BLaER1 treated with 17β-estradiol and CSF1 and Interleukin-3, amounts not matched to agents 10 nM and 100 nM (cell line): ENCODE measurements around the gene AKAP17A.
"Not testable (repeated sequence)": the region's sequence is repeated elsewhere in the genome, so short reads cannot be mapped to it uniquely, and the experiment has no call there.

Experiments
- H3K27ac ChIP-seq, 11 experiments: shearing (Covaris generic); formaldehyde crosslinking; 2 replicates each; pipeline ENCODE4 v1.8.1; 2022
- H3K27me3 ChIP-seq, 11 experiments: shearing (Covaris generic); formaldehyde crosslinking; 2 replicates each; pipeline ENCODE4 v1.8.1; 2022
- H3K36me3 ChIP-seq, 11 experiments: shearing (Covaris generic); formaldehyde crosslinking; 2 replicates each; pipeline ENCODE4 v1.8.1; 2022
- H3K4me1 ChIP-seq, 10 experiments: shearing (Covaris generic); formaldehyde crosslinking; 2 replicates each; pipeline ENCODE4 v1.8.1; 2022
- H3K4me2 ChIP-seq, 11 experiments: shearing (Covaris generic); formaldehyde crosslinking; 2 replicates each; pipeline ENCODE4 v1.8.1; 2022
- H3K4me3 ChIP-seq, 10 experiments: shearing (Covaris generic); formaldehyde crosslinking; 2 replicates each; pipeline ENCODE4 v1.8.1; 2022
- H3K9ac ChIP-seq, 11 experiments: shearing (Covaris generic); formaldehyde crosslinking; 2 replicates each; pipeline ENCODE4 v1.8.1; 2022
- H3K9me3 ChIP-seq, 11 experiments: shearing (Covaris generic); formaldehyde crosslinking; replicated peaks in 1 of 11; 2 replicates each; pipeline ENCODE4 v1.8.1; 2022
- H4K20me1 ChIP-seq, 11 experiments: shearing (Covaris generic); formaldehyde crosslinking; 2 replicates each; pipeline ENCODE4 v1.8.1; 2022
- Cebpa-rat ChIP-seq, 11 experiments: shearing (Covaris generic); IDR thresholded peaks; 2 replicates each; pipeline ENCODE4 v1.8.1; 2022

The AKAP17A gene

DNA sequence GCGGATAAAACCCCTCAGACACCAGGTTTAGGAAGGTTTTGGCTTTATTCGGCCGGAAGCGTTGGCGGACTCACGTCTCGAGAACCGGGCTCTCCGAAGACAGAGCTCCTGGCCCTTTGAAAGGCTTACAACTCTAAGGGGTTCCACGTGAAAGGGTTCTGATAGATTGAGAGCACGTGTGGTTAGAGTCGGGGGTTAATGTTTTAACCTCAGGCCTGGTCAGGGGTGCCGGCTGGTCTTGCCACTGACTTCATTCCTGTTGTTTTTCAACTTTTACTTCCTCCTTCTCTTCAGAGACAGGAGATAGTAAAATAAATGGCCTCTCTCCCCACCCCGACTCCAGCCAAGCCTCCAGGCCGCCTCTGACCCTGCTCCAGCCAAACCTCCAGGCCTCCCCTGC is 18.8 kb downstream of the AKAP17A start:
- Histone ChIP-seq H3K4me3 (no peak overlapping the region), H3K4me2 (peak overlapping the region; percentile 27 to 57 (median 45)), H3K9me3 (peaks cover 0 to 5% (median 0%) of the 10 kb centered on the region in 11 experiments; a peak in 2 of 22 replicates), H3K27me3 (no peaks in the 10 kb centered on the region), H4K20me1 (peaks cover 0 to 16% (median 7%) of the 10 kb centered on the region in 11 experiments; a peak in 16 of 22 replicates), H3K36me3 (peaks cover 0 to 18% (median 10%) of the 10 kb centered on the region in 11 experiments; a peak in 12 of 22 replicates), H3K27ac (peak overlapping the region in 8 of 11 experiments; percentile 12 to 68 (median 50); a peak in 12 of 22 replicates), H3K4me1 (peaks cover 11 to 29% (median 19%) of the 10 kb centered on the region in 10 experiments; a peak in 19 of 20 replicates), H3K9ac (peak overlapping the region in 6 of 11 experiments; percentile 13 to 50 (median 39); a peak in 7 of 22 replicates)
- no peak for TF ChIP-seq Cebpa-rat (IDR thresholded peaks at IDR 0.05)

DNA sequence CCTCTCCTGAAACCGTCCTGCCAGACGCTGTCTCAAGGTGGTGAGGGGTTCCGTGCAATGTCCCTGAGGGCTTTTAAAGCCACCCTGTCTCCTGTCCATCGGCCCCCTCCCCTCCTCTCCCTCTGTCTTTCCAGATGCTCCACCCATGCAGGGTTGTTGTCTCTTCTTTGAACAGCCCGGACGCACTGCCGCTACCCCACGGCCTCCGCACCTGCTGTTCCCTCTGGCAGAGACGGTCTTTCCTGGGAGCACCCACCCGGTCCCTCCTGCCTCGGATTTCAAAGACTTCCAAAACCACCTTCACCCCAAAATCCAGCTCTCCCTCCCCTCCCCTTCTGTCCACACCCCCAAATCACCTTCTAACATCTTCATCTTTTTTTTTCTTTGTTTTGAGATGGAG is 19.3 kb downstream of the AKAP17A start:
- no peaks in the 10 kb centered on the region for H3K27me3 ChIP-seq
- TF ChIP-seq Cebpa-rat (IDR thresholded peaks at IDR 0.05) = no peak
- peak overlapping the region in 4 of 11 experiments; percentile 52 to 68 (median 62); a peak in 7 of 22 replicates for H3K27ac ChIP-seq
- H3K9ac ChIP-seq = peak overlapping the region in 2 of 11 experiments; percentile 45 to 50; a peak in 2 of 22 replicates
- peaks cover 11 to 24% (median 19%) of the 10 kb centered on the region in 10 experiments; a peak in 19 of 20 replicates for H3K4me1 ChIP-seq
- H3K4me3 ChIP-seq = no peak overlapping the region
- H3K36me3 ChIP-seq = peaks cover 0 to 12% (median 9%) of the 10 kb centered on the region in 11 experiments; a peak in 12 of 22 replicates
- H4K20me1 ChIP-seq = peaks cover 0 to 10% (median 1%) of the 10 kb centered on the region in 11 experiments; a peak in 10 of 22 replicates
- peaks cover 0 to 5% (median 0%) of the 10 kb centered on the region in 11 experiments; a peak in 2 of 22 replicates for H3K9me3 ChIP-seq
- H3K4me2 ChIP-seq = peak overlapping the region; percentile 27 to 57 (median 45); a peak in 19 of 22 replicates

DNA sequence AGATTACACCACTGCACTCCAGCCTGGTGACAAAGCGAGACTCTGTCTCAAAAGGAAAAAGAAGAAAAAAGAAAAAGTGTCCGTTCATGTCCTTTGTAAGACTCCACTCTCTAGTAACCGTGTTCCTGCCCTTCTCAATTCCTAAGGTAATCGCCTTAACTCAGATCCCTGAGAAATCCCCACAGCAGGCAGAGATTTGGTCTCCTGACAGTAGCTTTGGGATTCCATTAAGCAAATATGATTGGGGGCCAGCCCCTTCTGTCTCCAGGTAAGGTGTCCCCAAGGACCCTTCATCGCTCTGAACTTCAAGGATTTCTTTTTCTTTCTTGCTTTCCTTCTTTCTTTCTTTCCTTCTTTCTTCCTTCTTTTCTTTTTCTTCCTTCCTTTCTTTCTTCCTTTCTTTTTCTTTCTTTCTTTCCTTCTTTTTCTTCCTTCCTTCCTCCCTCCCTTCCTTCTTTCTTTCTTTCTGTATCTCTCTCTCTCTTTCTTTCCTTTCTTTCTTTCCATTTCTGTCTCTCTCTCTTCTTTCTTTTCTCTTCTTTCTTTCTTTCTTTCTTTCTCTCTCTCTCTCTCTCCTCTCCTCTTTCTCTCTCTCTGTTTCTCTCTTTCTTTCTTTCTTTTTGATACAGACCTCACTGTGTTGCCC is 21.4 kb downstream of the AKAP17A start:
- Histone ChIP-seq H3K27me3 (peaks cover 0 to 6% (median 0%) of the 10 kb centered on the region in 11 experiments; a peak in 4 of 22 replicates), H3K4me3 (no peak overlapping the region), H3K9ac (no peak overlapping the region), H3K27ac (no peak overlapping the region), H3K4me2 (no peak overlapping the region), H3K4me1 (peaks cover 11 to 31% (median 24%) of the 10 kb centered on the region in 10 experiments; a peak in 19 of 20 replicates), H3K9me3 (peaks cover 0 to 5% (median 0%) of the 10 kb centered on the region in 11 experiments; a peak in 2 of 22 replicates), H3K36me3 (no peaks in the 10 kb centered on the region), H4K20me1 (no peaks in the 10 kb centered on the region)
- no peak for TF ChIP-seq Cebpa-rat (IDR thresholded peaks at IDR 0.05)

DNA sequence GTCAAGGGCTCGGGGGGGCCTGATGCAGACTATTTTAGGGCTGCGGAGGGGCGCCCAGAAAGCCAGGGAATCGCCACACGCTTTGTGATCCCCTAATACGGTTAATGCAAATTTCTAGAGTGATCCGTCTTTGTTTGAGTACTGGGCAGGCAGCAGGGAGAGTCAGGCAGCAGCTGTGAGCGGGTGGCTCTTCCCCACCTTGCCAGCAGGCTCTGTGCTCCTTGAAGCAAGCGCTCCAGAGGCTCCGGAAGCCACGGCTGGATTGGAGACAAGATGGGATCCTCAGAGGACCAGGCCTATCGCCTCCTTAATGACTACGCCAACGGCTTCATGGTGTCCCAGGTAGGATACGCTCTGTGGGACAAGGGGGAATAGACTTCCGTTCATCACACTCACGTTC is 23.5 kb downstream of the AKAP17A start, which contains the start of gene ASMT:
Gene ASMT (plus strand): TSS at position 133 of the 400 bp plus-strand sequence. CDS start 141 bp downstream, at position 274.
- H3K27ac ChIP-seq = no peak within 1 kb of the TSS
- no peaks in the 10 kb centered on the region for H4K20me1 ChIP-seq

DNA sequence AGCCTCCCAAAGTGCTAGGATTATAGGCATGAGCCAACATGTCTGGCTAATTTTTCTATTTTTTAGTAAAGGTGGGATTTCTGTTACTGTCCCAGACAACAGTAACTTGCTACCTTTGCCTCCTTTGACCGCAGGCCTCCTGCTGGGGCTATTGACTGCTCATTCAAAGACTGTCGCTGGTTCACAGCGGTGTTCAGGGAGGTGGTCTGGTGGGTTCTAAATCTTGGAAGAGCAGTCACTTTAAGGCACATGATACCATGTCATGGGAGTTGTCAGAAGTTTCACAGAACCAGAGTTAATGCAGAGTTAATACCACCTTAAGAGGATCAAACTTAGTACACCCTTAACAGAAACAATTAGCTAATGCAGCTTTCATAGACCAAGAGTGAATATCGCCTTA is 27.3 kb downstream of the AKAP17A start:
- Histone ChIP-seq H3K4me2 (no peak overlapping the region), H3K4me3 (no peak overlapping the region), H3K27ac (no peak overlapping the region), H3K27me3 (peaks cover 10 to 29% (median 20%) of the 10 kb centered on the region in 11 experiments; a peak in 21 of 22 replicates), H3K36me3 (no peaks in the 10 kb centered on the region), H3K9me3 (peaks cover 0 to 19% (median 0%) of the 10 kb centered on the region in 11 experiments; a peak in 11 of 22 replicates), H4K20me1 (peaks cover 0 to 4% (median 0%) of the 10 kb centered on the region in 11 experiments; a peak in 1 of 22 replicates), H3K4me1 (peaks cover 9 to 38% (median 28%) of the 10 kb centered on the region in 10 experiments; a peak in 19 of 20 replicates), H3K9ac (no peak overlapping the region)
- no peak for TF ChIP-seq Cebpa-rat (IDR thresholded peaks at IDR 0.05)

More for the DNA sequence above, 23.5 kb downstream of the AKAP17A start, which contains the start of gene ASMT:
- TF ChIP-seq Cebpa-rat (IDR thresholded peaks at IDR 0.05) = no peak
- no peak within 1 kb of the TSS for H3K4me2 ChIP-seq
- peaks cover 0 to 5% (median 0%) of the 10 kb centered on the region in 11 experiments; a peak in 3 of 22 replicates for H3K9me3 ChIP-seq
- H3K4me1 ChIP-seq = peaks cover 5 to 19% (median 14%) of the 10 kb centered on the region in 10 experiments; a peak in 18 of 20 replicates
- H3K4me3 ChIP-seq = no peak within 1 kb of the TSS
- H3K9ac ChIP-seq = no peak within 1 kb of the TSS
- H3K27me3 ChIP-seq = peaks cover 0 to 11% (median 0%) of the 10 kb centered on the region in 11 experiments; a peak in 6 of 22 replicates
- no peaks in the 10 kb centered on the region for H3K36me3 ChIP-seq

DNA sequence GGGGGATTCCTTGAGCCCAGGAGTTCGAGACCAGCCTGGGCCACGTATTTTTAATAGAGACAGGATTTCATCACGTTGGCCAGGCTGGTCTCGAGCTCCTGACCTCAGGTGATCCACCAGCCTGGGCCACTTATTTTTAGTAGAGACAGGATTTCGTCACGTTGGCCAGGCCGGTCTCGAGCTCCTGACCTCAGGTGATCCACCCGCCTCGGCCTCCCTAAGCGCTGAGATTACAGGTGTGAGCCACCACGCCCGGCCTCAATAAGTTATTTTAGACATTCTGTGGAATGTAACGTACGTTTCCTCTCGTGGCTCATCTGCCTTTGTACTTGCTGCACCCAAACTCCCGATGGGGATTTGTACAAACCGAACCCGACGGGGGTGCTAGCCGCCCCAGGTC is 32.3 kb downstream of the AKAP17A start:
- H3K9ac ChIP-seq = no peak overlapping the region
- no peaks in the 10 kb centered on the region for H3K36me3 ChIP-seq
- peaks cover 18 to 54% (median 41%) of the 10 kb centered on the region in 11 experiments for H3K27me3 ChIP-seq
- H3K9me3 ChIP-seq = peaks cover 0 to 19% (median 0%) of the 10 kb centered on the region in 11 experiments; a peak in 9 of 22 replicates
- 0 out of 22 replicates have a peak, but pooled peaks of 1 of the 11 experiments have one; percentile 6 for TF ChIP-seq Cebpa-rat (IDR thresholded peaks at IDR 0.05)
- H3K27ac ChIP-seq = no peak overlapping the region
- H3K4me3 ChIP-seq = peak overlapping the region in 1 of 10 experiments; percentile 42; a peak in 1 of 20 replicates
- H3K4me2 ChIP-seq = peak overlapping the region; percentile 40 to 74 (median 58); a peak in 19 of 22 replicates
- peaks cover 0 to 4% (median 0%) of the 10 kb centered on the region in 11 experiments; a peak in 1 of 22 replicates for H4K20me1 ChIP-seq
- peaks cover 9 to 36% (median 28%) of the 10 kb centered on the region in 10 experiments; a peak in 19 of 20 replicates for H3K4me1 ChIP-seq

DNA sequence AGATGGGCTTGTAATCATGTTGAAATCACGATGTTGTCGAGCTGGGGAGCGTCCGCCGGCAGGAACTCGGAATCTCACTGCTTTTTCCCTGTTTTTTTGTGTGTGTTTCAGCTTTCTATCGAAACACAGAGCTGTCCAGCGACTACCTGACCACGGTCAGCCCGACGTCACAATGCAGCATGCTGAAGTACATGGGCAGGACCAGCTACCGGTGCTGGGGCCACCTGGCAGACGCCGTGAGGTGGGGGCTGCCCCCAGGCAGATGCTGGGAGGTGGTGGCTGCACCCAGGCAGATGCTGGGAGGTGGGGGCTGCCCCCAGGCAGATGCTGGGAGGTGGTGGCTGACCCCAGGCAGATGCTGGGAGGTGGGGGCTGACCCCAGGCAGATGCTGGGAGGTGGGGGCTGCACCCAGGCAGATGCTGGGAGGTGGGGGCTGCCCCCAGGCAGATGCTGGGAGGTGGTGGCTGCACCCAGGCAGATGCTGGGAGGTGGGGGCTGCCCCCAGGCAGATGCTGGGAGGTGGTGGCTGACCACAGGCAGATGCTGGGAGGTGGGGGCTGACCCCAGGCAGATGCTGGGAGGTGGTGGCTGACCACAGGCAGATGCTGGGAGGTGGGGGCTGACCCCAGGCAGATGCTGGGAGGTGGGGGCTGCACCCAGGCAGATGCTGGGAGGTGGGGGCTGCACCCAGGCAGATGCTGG is 32.9 kb downstream of the AKAP17A start:
- H3K9me3 ChIP-seq = peaks cover 0 to 19% (median 0%) of the 10 kb centered on the region in 11 experiments; a peak in 9 of 22 replicates
- not testable (repeated sequence) for H3K4me3 ChIP-seq
- H3K4me2 ChIP-seq = peak overlapping the region in 10 of 11 experiments; percentile 40 to 74 (median 58); a peak in 17 of 22 replicates

DNA sequence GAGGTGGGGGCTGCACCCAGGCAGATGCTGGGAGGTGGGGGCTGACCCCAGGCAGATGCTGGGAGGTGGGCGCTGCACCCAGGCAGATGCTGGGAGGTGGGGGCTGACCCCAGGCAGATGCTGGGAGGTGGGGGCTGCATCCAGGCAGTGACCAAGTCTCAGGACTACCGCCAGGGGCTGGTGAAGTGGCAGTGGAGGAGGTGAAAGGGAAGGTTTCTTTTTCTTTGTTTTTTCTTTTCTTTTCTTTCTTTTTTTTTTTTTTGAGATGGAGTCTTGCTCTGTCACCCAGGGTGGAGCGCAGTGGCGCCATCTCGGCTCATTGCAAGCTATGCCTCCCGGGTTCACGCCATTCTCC is 33.4 kb downstream of the AKAP17A start:
- H3K4me2 ChIP-seq = 0 out of 22 replicates have a peak overlapping the region, but pooled peaks of 2 of the 11 experiments have one; percentile 7 to 13
- H3K9me3 ChIP-seq = peaks cover 0 to 19% (median 0%) of the 10 kb centered on the region in 11 experiments; a peak in 9 of 22 replicates
- not testable (repeated sequence) for H3K27ac ChIP-seq, H3K9ac ChIP-seq, H4K20me1 ChIP-seq, H3K4me3 ChIP-seq, H3K36me3 ChIP-seq
- H3K27me3 ChIP-seq = peaks cover 27 to 64% (median 50%) of the 10 kb centered on the region in 11 experiments
- peaks cover 9 to 44% (median 34%) of the 10 kb centered on the region in 10 experiments; a peak in 19 of 20 replicates for H3K4me1 ChIP-seq

More for the DNA sequence above, 32.9 kb downstream of the AKAP17A start:
- H3K27ac ChIP-seq, H3K9ac ChIP-seq, H3K36me3 ChIP-seq, H4K20me1 ChIP-seq: not testable (repeated sequence)
- H3K4me1 ChIP-seq = peaks cover 9 to 39% (median 30%) of the 10 kb centered on the region in 10 experiments; a peak in 19 of 20 replicates
- peaks cover 22 to 60% (median 47%) of the 10 kb centered on the region in 11 experiments for H3K27me3 ChIP-seq
